ENCODE results near the gene ACER3.

DNA sequence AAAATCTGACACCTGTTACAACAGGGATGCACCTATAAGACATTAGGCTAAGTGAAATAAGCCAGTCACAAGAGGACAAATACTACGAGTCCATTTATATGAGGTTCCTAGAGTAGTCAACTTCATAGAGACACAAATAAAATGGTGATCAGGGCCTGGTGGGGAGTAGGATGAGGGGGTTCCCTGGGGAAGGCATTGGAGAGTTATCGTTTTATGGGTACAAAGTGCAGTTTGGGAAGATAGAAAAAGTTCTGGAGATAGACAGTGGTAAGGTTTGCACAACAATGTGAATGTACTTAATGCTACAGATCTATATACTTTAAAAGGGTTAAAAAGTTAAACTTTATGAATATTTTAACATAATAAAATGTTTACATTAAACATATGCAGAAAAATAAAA, 142.1 kb downstream of the ACER3 start:
- TF ChIP-seq, protein P1, sequence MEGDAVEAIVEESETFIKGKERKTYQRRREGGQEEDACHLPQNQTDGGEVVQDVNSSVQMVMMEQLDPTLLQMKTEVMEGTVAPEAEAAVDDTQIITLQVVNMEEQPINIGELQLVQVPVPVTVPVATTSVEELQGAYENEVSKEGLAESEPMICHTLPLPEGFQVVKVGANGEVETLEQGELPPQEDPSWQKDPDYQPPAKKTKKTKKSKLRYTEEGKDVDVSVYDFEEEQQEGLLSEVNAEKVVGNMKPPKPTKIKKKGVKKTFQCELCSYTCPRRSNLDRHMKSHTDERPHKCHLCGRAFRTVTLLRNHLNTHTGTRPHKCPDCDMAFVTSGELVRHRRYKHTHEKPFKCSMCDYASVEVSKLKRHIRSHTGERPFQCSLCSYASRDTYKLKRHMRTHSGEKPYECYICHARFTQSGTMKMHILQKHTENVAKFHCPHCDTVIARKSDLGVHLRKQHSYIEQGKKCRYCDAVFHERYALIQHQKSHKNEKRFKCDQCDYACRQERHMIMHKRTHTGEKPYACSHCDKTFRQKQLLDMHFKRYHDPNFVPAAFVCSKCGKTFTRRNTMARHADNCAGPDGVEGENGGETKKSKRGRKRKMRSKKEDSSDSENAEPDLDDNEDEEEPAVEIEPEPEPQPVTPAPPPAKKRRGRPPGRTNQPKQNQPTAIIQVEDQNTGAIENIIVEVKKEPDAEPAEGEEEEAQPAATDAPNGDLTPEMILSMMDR (IDR thresholded peaks at IDR 0.05) = no peak
- TF ChIP-seq, protein P2, sequence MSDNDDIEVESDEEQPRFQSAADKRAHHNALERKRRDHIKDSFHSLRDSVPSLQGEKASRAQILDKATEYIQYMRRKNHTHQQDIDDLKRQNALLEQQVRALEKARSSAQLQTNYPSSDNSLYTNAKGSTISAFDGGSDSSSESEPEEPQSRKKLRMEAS (CRISPR knock-in tag; IDR thresholded peaks at IDR 0.05) = no peak
- TF ChIP-seq, protein P3, sequence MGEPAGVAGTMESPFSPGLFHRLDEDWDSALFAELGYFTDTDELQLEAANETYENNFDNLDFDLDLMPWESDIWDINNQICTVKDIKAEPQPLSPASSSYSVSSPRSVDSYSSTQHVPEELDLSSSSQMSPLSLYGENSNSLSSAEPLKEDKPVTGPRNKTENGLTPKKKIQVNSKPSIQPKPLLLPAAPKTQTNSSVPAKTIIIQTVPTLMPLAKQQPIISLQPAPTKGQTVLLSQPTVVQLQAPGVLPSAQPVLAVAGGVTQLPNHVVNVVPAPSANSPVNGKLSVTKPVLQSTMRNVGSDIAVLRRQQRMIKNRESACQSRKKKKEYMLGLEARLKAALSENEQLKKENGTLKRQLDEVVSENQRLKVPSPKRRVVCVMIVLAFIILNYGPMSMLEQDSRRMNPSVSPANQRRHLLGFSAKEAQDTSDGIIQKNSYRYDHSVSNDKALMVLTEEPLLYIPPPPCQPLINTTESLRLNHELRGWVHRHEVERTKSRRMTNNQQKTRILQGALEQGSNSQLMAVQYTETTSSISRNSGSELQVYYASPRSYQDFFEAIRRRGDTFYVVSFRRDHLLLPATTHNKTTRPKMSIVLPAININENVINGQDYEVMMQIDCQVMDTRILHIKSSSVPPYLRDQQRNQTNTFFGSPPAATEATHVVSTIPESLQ (CRISPR knock-in tag; IDR thresholded peaks at IDR 0.05) = no peak
- TF ChIP-seq GABPB1 (CRISPR knock-in tag; IDR thresholded peaks at IDR 0.05) = no peak
- TF ChIP-seq FOXJ3 (CRISPR knock-in tag; IDR thresholded peaks at IDR 0.05; ENCODE audit: borderline replicate concordance) = no peak

Measured in WTC11 (cell line).